NCI-H526 (cell line): ENCODE measurements around the gene SLC25A27.
A peak's percentile ranks its signal among the peaks of the same experiment; 100 is the strongest.
"Not testable (repeated sequence)": the region's sequence is repeated elsewhere in the genome, so short reads cannot be mapped to it uniquely, and the experiment has no call there.

Source experiments
- DNase-seq, 2 experiments: peaks; one replicate each; lab custom pipeline; 2025; lab: John Stamatoyannopoulos, UW

SLC25A27 gene

GRCh38 chr6:46652603-46653438 lies at the start of gene SLC25A27, which contains the start of gene CYP39A1:
SLC25A27 (plus strand) TSS chr6:46652975; CDS start chr6:46653193, 218 bp downstream.
CYP39A1 (minus strand) TSS chr6:46652818; CDS start chr6:46652582, 236 bp downstream.
- DNase-seq, result peak; percentile 86 to 97

- DNase-seq, result no peak
These were observed 47.5 kb upstream of the SLC25A27 start for GRCh38 chr6:46605091-46605797.

GRCh38 chr6:46606338-46606737 lies 46.4 kb upstream of the SLC25A27 start:
- DNase-seq, result no peak

- DNase-seq, result no peak
These were observed 41.8 kb upstream of the SLC25A27 start for GRCh38 chr6:46610862-46611553.

- DNase-seq, result no peak
These were observed 40.1 kb upstream of the SLC25A27 start for GRCh38 chr6:46612645-46613044.

GRCh38 chr6:46618726-46619125 lies 34.0 kb upstream of the SLC25A27 start:
- DNase-seq, result no peak

- peak; percentile 41 to 70 for DNase-seq
These were observed 26.4 kb upstream of the SLC25A27 start for GRCh38 chr6:46626228-46626909.

GRCh38 chr6:46626976-46627375 lies 25.8 kb upstream of the SLC25A27 start:
- DNase-seq, result no peak

- DNase-seq, result no peak
These were observed 24.3 kb upstream of the SLC25A27 start for GRCh38 chr6:46628498-46628897.

GRCh38 chr6:46628976-46629375 lies 23.8 kb upstream of the SLC25A27 start:
- no peak for DNase-seq

- no peak for DNase-seq
These were observed 23.1 kb upstream of the SLC25A27 start for GRCh38 chr6:46629691-46630090.

GRCh38 chr6:46632053-46632452 lies 20.7 kb upstream of the SLC25A27 start:
- no peak for DNase-seq

GRCh38 chr6:46635462-46635861 lies 17.3 kb upstream of the SLC25A27 start:
- no peak for DNase-seq

GRCh38 chr6:46637145-46637544 lies 15.6 kb upstream of the SLC25A27 start:
- peak in 1 of 2 experiments; percentile 57 for DNase-seq

- DNase-seq, result no peak
These were observed 14.8 kb upstream of the SLC25A27 start for GRCh38 chr6:46637933-46638332.

GRCh38 chr6:46638650-46639049 lies 14.1 kb upstream of the SLC25A27 start:
- no peak for DNase-seq

- DNase-seq, result no peak
These were observed 9.6 kb upstream of the SLC25A27 start for GRCh38 chr6:46642928-46643751.

- DNase-seq, result no peak
These were observed 7.5 kb upstream of the SLC25A27 start for GRCh38 chr6:46645265-46645664.

GRCh38 chr6:46648108-46648507 lies 4.7 kb upstream of the SLC25A27 start:
- not testable (repeated sequence) for DNase-seq

- no peak for DNase-seq
These were observed 3.8 kb upstream of the SLC25A27 start for GRCh38 chr6:46648869-46649492.

GRCh38 chr6:46651006-46651405 lies 1.8 kb upstream of the SLC25A27 start:
- no peak for DNase-seq
